HG03342 (cell line): ENCODE results near the gene CD200.
"Not testable (repeated sequence)": the region's sequence is repeated elsewhere in the genome, so short reads cannot be mapped to it uniquely, and the experiment has no call there.

Source experiments
- ATAC-seq: cut with Tn5 transposase; IDR thresholded peaks from one replicate; pipeline ENCODE4 v1.9.1; 2021; ENCODE audit warnings: mild to moderate bottlenecking, moderate library complexity; ENCODE audit not compliant: unreplicated experiment

Gene CD200

GRCh38 chr3:112384769-112385168, 51.8 kb downstream of the CD200 start:
- ATAC-seq: no peak

DNA sequence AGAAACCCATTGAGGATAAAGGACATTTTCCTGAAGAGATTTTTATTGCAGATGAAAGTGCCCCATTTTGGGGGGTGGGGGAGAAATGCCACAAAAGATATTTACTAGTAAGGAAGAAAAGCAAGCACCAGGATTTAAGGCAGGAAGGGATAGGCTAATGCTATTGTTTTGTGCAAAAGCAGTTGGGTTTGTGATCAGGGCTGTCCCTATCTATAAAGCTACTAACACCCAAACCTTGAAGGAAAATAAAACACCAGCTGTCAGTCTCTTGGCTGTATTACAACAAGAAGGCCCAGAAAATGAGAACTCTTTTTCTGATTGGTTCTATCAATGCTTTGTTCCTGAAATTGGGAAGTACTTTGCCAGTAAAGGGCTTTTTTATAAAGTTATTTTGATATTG, 56.0 kb downstream of the CD200 start:
- ATAC-seq: no peak

DNA sequence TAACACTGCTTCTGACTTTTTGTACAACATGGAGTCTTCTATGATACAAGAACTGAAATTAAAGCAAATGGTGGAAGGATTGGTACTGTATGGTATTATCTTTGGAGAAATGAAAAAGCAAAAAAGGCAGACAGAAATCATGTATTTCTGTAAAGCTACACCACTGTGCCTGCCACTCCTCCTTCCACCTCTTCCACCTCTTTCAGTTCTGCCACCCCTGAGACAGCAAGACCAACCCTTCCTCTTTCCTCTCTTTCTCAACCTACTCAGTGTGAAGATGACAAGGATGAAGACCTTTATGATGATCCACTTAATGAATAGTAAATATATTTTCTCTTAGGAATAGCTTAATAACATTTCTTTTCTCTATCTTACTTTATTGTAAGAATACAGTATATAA, 57.0 kb downstream of the CD200 start:
- ATAC-seq: no peak

- peak; percentile 72 for ATAC-seq
These were observed 58.1 kb downstream of the CD200 start for GRCh38 chr3:112390783-112391641.

GRCh38 chr3:112391648-112392047, 58.7 kb downstream of the CD200 start:
- no peak for ATAC-seq

- ATAC-seq: no peak
These were observed 59.7 kb downstream of the CD200 start for GRCh38 chr3:112392393-112393359.

DNA sequence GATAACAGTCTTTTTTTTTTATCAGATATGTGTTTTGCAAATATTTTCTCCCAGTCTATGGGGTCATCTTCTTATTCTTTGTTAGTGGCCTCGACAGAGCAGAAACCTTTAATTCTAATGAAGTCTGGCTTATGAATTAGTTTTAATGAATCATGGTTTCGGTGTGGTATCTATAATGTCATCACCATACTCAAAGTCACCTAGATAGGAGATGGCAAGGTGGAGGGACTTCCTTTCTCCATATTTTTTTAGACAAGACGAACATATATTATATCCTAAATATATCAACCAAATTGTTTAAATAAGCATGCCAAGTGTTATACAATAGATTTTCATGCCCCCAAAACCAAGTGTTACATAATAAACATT, 60.4 kb downstream of the CD200 start:
- ATAC-seq: no peak

- ATAC-seq: no peak
These were observed 61.2 kb downstream of the CD200 start for GRCh38 chr3:112394003-112394640.

DNA sequence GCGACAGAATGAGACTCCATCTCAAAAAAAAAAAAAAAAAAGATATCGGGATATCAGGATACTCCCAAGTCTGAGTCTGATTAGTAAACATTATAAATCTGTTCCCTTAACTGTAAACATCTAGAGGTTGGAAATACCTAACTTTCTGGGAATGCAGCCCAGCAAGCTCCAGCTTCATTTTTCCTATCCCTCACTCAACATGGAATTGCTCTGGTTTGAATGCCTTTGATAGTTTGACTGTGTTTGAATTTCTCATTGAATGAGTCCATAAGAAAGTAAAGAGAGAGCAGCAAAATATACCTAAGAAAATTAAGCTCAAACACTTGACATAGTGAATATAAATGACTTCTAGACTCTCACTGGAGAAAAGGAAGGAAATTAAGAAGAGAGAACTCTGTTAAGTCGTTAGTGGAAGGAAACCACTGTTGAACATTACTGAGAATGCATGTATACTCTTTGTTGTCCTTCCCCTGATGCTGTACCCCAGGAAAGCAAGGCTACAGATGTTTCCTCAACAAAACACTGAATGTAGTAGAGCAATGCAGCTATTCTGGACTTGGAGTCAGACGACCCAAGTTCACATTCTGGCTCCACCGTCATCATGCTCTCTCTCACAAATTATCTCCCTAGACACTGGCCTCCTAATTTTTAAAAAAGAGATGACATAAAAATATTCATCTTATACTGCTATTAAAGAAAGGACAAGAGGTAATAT, 62.4 kb downstream of the CD200 start:
- ATAC-seq: no peak

GRCh38 chr3:112395896-112396290, 62.9 kb downstream of the CD200 start:
- ATAC-seq: no peak

GRCh38 chr3:112397556-112397955, 64.6 kb downstream of the CD200 start:
- no peak for ATAC-seq

GRCh38 chr3:112399064-112399463, 66.1 kb downstream of the CD200 start:
- no peak for ATAC-seq

- not testable (repeated sequence) for ATAC-seq
These were observed 66.6 kb downstream of the CD200 start for GRCh38 chr3:112399554-112399953.

DNA sequence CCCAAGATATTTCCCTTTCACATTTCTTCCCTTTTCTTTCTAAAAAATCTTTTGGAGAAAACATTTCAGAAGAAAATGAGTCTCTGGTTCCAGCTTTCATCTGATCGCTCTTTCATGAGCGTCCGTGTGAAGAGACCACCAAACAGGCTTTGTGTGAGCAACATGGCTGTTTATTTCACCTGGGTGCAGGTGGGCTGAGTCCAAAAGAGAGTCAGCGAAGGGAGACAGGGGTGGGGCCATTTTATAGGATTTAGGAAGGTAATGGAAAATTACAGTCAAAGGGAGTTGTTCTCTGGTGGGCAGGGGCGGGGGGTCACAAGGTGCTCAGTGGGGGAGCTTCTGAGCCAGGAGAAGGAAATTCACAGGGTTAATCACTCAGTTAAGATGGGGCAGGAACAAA, 67.4 kb downstream of the CD200 start:
- not testable (repeated sequence) for ATAC-seq

DNA sequence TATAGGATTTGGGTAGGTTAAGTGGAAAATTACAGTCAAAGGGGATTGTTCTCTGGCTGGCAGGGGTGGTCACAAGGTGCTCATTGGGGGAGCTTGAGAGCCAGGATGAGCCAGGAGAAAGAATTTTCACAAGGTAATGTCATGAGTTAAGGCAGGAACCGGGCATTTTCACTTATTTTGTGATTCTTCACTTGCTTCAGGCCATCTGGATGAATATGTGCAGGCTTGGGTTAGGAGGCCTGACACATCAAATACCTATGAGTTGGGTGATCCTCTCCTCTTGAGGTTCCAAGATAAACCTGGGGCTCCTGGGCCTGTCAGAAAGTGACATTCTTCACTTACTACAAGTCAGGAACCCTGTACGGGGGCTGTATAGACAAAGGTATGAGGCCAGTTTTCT, 68.7 kb downstream of the CD200 start:
- ATAC-seq: no peak

- no peak for ATAC-seq
These were observed 70.1 kb downstream of the CD200 start for GRCh38 chr3:112403103-112403502.

GRCh38 chr3:112404924-112405549, 72.1 kb downstream of the CD200 start:
- not testable (repeated sequence) for ATAC-seq

DNA sequence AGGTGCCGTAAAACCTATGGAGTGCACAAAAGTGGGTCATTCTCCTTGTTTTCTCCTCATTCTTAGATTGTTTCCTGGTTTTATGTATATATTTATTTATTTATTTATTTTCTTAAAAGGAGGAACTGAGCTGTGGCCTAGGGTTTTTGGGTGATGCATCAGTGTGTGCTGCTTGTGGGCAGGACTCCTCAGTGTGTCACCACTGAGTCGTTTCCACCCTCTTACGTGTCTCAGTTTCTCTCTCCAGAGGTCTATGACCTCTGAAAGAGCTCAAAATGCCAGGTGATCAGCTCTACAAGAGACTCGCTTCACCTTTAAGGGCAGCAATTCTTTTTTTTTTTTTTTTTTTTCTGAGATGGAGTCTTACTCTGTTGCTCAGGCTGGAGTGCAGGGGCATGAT, 72.9 kb downstream of the CD200 start:
- peak; percentile 52 for ATAC-seq

- peak; percentile 36 for ATAC-seq
These were observed 74.4 kb downstream of the CD200 start for GRCh38 chr3:112407214-112407887.
